22Rv1 (cell line): ENCODE results near the gene NEU2.

Source experiments
- CTCF ChIP-seq: fragments of 450-650 bp; IDR thresholded peaks from 2 replicates; pipeline ENCODE4 v1.5.1; 2017; ENCODE audit warnings: mild to moderate bottlenecking
- ZFX ChIP-seq: fragments of 450-650 bp; IDR thresholded peaks from 2 replicates; pipeline ENCODE4 v1.6.1; 2017; ENCODE audit warnings: antibody characterized with exemption, borderline replicate concordance

- TF ChIP-seq CTCF: no peak
- no peak for TF ChIP-seq ZFX
Observed at GRCh38 chr2:233059797-233060500, 27.5 kb downstream of the NEU2 start, which contains the start of gene INPP5D.
